Erythroblast (primary cell): ENCODE measurements around the gene MYO16.

Experiments used
- GATA1 ChIP-seq: IDR thresholded peaks from 2 replicates; pipeline ENCODE4 v1.6.1; 2011; ENCODE audit warnings: low read depth, mild to moderate bottlenecking, control low read depth, low read length, moderate library complexity
- POLR2A ChIP-seq: IDR thresholded peaks from 2 replicates; pipeline ENCODE4 v1.6.1; 2011; ENCODE audit warnings: mild to moderate bottlenecking, low read length

- no peak for TF ChIP-seq POLR2A
- no peak for TF ChIP-seq GATA1
Measured at GRCh38 chr13:108955741-108956140, 326.3 kb downstream of the MYO16 start.
